HT-29 (cell line): ENCODE measurements around the gene NAB1. TPM values are rescaled to one million over a fixed set of nuclear protein-coding genes. Genes with fewer than 3 reads are reported as not detected.
A peak's percentile ranks its signal among the peaks of the same experiment; 100 is the strongest.
"Not testable (repeated sequence)": the region's sequence is repeated elsewhere in the genome, so short reads cannot be mapped to it uniquely, and the experiment has no call there.

ENCODE experiments used
- DNase-seq: peaks from one replicate; pipeline ENCODE4 v3.0.0-alpha.2; 2015; ENCODE audit warnings: low spot score
- total RNA-seq: library from RNA; depleted of rRNA; stranded (reverse); fragments of >200 nt; shearing (Covaris generic); gene quantifications from 2 replicates; pipeline ENCODE4 v1.2.3, GENCODE V29; 2014

The NAB1 gene
- total RNA-seq, 1 experiment from 2014 or later: 26.7 TPM

DNA sequence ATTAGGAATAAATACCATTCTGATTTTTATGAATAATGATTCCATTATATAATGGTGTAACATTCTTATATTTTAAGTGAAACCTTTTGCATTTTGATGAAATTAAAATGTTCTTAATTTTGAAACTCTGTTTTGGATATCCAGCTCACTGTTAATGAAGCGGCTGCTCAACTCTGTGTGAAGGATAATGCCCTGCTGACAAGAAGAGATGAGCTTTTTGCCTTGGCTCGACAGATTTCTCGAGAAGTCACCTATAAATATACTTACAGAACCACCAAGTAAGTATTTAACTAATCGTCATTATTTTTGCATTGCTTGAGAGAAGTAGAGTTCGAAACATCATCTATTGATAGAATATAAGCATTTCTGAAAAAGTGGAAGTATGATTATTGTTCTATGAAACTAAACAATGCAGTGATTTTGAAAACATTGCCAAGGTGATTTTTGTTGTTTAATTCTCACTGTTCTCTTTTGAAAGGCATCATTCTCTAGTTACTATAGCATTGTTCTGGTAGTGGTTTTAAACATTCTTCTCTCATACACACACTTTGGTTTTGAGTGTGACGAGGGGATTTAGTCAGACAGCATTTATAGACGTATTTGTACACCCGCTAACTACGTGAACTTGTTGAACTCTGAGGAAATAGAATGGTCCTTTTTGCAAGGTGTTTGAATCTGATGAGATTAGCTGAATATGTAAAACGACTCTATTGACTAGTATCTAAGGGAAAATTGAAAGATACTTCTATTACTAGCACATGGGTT is 21.5 kb downstream of the NAB1 start:
- no peak for DNase-seq

DNA sequence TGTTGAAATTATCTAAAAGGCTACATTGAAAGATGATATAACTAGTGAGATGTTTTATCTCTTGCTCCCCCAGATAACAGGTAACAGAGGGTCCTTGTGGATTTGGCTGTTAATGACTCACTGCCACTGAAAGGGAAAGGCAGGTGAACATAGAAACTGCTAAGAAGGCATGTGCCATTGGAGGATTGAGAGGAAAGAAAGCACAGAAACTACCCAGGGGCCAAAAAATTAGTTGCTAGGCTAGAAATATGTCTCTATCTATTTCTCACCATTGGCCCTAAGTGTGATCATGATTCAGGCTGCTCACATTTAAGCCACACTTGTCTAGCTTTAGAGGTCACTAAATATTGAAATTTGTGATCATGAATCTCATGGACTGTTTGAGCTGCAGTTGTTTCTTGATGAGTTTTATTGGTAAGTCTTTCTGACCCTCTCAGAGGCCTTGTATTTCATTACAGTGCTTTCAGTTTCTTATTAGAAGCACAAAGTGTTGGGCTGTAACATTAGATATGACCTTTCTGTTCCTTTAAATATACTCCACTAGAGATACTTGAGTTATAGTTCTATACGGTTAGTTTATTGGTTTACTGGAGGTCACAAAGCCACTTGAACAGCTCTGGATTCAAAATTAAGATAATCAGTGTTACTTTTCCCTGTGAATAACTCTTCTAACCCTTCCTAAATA is 26.2 kb downstream of the NAB1 start:
- DNase-seq: no peak

- no peak for DNase-seq
Observed at GRCh38 chr2:190677255-190677654, 28.4 kb downstream of the NAB1 start.

- DNase-seq: no peak
Observed at GRCh38 chr2:190678444-190679162, 29.7 kb downstream of the NAB1 start.

- no peak for DNase-seq
Observed at GRCh38 chr2:190679391-190679790, 30.5 kb downstream of the NAB1 start.

DNA sequence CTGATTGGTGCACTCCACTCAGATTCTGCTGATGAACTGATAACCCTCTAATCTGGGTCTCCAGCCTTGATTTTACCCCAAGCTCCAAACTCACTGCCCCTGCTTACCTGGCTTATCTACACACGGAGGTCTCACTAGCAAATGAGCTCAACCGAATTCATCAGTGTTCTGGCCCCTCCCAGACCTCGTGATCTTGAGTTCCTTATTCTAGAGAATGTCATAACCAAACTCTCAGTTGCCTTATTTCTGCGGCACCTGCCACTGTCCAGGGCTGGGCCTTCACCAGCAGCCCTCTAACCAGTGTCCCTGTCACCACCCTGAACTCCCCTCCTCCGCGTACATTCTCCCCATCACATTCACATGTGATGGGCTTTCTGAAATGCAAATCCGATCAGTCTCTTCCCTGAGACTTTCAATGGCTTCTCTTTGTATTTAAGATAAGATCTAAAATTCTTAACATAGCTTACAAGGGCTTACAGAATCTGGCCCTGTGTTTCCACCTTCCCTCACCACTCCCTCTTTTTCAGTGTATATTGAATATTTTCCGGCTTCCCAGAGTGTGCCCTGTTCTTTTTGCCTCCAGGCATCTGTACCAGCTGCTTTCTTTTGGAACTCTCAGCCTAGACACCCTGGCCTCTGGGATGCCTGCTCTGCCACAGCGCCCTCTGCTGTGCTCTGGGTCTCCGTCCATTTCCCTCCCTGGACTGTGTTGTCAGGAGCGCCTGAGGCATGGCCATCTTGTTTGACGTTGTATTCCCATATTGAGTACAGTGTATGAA is 31.1 kb downstream of the NAB1 start:
- peak; percentile 54 for DNase-seq

DNA sequence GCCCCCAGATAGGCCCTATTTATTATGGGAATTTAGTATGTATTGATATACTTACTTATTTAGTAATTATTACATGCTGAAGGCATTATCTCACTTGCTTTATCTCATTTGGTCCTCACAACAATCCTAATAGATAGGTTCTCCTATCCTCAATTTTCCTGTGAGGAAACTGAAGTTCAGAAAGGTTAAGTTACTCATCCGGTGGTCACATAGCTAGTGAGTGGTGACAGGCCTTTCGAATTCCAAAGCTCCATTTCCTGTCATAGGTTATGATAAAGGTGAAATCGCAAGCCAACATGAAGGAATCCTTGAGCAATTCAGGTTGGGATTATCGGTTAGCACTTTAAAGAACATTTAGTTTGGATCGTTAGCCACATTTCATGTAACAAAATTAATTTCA is 33.3 kb downstream of the NAB1 start:
- no peak for DNase-seq

DNA sequence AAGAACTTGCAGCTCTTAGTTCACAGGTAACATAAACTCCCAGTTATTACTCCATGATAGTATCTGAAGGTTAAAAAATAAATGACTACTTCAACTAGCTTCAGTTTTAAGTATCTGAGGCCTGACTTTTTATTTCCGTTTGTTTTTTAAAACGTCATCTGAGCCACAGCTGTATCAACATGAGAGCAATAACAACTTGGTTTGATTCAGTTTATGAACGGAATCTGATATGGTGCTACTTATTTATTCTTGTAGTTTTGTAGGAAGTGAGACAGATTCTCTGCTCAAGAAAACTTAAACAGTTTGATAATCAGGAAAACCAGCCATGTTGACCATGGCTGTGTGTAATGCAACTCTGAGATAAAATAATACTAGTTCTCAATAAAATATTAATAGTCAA is 34.9 kb downstream of the NAB1 start:
- no peak for DNase-seq

DNA sequence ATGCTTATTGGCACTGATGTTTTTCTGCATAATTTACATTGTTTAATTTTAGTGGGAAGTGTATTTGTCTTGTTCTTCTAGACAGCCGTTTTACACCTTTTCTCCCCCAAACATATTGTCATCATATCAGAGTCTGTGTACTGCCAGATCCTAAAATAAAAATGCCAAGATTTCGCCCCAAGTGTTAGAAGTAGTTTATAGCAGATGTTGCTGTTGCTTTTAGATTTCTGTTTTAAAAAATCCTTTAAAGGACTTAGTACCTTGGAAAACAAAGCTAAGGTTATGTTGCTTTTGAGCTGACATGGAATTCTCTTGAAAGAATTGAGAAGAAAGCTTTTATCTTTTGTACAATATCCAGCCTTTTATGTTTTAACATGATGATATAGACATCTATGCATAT is 36.0 kb downstream of the NAB1 start:
- no peak for DNase-seq

GRCh38 chr2:190685333-190685732 is 36.5 kb downstream of the NAB1 start:
- DNase-seq: no peak

- DNase-seq: no peak
Observed at GRCh38 chr2:190693533-190694232, 44.8 kb downstream of the NAB1 start.

DNA sequence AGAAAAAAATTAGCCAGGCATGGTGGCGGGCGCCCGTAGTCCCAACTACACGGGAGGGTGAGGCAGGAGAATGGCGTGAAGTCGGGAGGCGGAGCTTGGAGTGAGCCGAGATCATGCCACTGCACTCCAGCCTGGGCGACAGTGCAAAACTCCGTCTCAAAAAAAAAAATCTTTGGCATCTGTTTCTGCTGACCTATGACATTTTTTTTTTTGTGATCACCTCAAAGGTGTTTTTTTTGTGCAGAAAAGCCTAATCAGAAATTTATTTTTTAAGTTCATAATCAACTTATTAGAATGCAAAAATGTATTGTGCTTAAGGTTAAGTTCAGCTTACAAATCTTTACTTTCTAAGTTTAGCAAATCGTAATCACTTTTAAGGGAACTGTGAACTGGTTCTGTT is 45.6 kb downstream of the NAB1 start:
- DNase-seq: no peak

GRCh38 chr2:190695739-190696138 is 46.9 kb downstream of the NAB1 start:
- DNase-seq: no peak

- no peak for DNase-seq
Observed at GRCh38 chr2:190696792-190697398, 48.0 kb downstream of the NAB1 start.

DNA sequence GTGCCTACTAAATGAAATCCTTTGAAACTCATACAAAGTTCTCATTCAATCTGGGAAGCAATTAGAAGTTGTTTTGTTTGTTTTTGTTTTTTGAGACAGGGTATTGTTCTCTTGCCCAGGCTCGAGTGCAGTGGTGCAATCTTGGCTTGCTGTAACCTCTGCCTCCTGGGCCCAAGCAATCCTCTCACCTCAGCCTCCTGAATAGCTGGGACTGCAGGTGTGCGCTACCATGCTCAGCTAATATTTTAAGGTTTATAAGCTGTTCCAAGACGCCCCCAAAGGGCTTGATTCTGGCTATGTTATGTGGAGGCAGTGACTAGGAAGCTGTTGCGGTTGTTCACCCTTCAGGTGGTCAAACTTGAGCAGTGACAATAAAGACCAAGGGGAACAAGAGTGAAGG is 48.5 kb downstream of the NAB1 start:
- DNase-seq: no peak

DNA sequence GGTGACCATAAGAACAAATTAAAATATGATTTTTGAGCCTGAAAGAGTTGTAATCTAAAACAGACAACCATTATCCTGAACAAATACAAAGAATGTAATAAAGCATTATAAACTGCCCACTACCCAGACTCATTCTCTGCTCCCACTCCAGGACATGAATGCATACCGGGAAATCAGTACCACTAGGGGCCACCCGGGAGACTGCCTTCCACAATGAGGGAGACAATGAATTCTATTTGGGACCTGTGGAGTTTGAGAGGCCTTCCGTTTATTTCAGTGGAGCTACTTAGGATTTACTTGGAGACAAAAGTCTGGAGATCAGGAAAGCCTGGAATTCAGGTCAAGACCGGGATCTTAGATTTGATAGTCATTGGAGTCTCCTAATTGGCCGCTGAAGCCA is 50.0 kb downstream of the NAB1 start:
- peak; percentile 22 for DNase-seq

DNA sequence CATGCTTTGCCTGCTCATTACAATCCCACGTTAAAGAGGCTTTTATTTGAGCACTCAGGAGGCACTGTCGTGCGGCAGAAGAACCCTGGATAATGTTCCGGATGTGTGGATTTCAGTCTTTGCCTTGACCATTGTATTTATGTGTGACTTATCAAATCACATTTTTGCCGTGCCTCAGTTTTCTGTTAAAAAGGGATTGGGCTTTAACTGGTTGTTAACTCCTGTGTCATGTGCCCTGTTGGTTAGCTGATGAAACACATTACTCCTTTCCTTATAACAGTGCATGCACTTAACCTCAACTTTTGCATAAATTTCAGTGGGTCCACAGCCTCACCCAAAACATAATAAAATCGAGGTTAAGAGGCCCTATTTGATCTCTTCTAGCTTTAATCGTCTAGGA is 52.7 kb downstream of the NAB1 start:
- no peak for DNase-seq

DNA sequence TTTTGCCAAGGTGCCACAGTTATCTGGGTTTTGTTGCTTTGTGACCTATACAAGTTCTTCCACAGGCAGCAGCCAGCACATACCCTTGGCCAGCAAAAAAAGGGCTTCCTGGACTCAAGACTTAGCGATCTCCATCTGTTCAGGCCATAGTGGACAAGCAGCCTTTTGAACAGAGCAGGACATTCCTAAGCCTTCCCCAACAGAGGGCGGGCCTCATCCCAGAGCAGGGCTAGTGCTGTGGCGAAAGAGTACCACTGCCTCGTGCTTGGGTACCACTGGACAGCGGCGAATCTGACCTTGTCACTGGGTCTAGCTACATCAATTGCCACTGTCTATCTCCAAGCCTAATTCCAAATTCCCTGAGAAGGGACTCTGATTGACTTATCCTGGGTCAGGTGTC is 56.4 kb downstream of the NAB1 start:
- DNase-seq: no peak

DNA sequence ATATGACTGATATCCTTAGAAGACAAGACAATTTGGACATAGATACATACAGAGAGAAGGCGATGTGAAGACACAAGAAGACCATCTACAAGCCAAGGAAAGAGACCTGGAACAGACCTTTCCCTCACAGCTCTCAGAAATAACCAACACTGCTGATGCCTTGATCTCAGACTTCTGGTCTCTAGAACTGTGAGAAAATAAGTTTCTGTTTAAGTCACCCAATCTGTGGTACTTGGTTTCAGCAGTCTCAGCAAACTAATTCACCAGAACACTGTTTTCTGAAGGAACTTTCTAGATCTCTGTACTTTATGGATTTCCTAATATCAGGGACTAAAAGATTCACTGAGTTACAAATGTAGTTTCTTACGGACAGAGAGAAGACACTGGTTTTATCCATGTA is 58.8 kb downstream of the NAB1 start:
- no peak for DNase-seq

DNA sequence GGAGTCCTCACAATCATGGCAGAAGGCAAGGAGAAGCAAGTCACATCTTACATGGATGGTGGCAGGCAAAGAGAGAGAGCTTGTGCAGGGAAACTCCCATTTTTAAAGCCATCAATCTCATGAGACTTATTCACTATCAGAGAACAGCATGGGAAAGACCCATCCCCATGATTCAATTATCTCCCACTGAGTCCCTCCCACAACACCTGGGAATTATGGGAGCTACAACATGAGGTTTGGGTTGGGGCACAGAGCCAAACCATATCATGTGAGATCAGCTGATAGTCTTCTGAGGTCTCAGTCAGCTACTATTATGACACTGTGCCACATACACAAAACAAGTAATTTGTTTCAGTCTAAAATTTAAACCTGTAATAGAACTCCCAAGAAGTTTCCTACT is 59.8 kb downstream of the NAB1 start:
- DNase-seq: not testable (repeated sequence)

DNA sequence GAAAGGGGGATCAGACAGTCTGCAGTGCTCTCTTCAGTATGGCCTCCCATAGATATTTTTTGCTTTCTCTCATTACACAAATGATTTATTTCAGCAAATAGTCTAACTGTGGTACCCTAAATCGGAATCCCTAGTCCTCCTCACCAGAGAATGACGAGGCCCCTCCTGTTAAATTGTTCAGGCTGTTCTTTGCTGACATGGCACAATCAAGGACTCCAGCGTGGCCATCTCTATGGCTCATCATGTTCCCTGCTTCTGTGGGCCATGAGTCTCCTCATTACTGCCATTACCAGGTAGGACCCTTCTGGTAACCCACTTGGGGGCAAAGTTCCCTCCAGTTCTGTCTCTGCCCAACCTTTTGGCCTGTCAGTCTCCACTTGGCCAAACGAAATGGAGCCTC is 62.2 kb downstream of the NAB1 start:
- no peak for DNase-seq
